IgD-negative memory B cell (primary cell): ENCODE data around the gene SEPSECS. TPM values are rescaled to one million over a fixed set of nuclear protein-coding genes. Genes with fewer than 3 reads are reported as not detected.

Source experiments
- H3K27ac Mint-ChIP-seq, 3 donors: one replicate each; pipeline ENCODE4 v1.8.0; 2020 to 2022; ENCODE audit warnings: mild to moderate bottlenecking in 3 of 3, mixed read lengths in 3 of 3, moderate library complexity in 1 of 3
- H3K27me3 Mint-ChIP-seq: one replicate; pipeline ENCODE4 v1.8.0; 2021; ENCODE audit warnings: mixed read lengths
- H3K36me3 Mint-ChIP-seq: one replicate; pipeline ENCODE4 v1.8.0; 2020; ENCODE audit warnings: mild to moderate bottlenecking, mixed read lengths
- H3K4me1 Mint-ChIP-seq, 3 donors: one replicate each; pipeline ENCODE4 v1.8.0; 2020 to 2022; ENCODE audit warnings: mixed read lengths in 3 of 3, mild to moderate bottlenecking in 1 of 3
- H3K4me3 Mint-ChIP-seq, 4 donors: one replicate each; pipeline ENCODE4 v1.8.0; 2020 to 2022; ENCODE audit warnings: mild to moderate bottlenecking in 4 of 4, mixed read lengths in 4 of 4, moderate library complexity in 3 of 4
- H3K9me3 Mint-ChIP-seq, 3 donors: one replicate each; pipeline ENCODE4 v1.8.0; 2020 to 2021; ENCODE audit warnings: mixed read lengths in 3 of 3, mild to moderate bottlenecking in 1 of 3
- polyA plus RNA-seq: library from polyadenylated mRNA; unstranded; fragments of 300-500 nt; fragmentation: Illumina TruSeq; gene quantifications from one replicate; pipeline ENCODE4 v1.2.3, GENCODE V29; 2021

Gene SEPSECS
- polyA plus RNA-seq, 1 donor from 2014 or later, result 3.5 TPM

- Mint-ChIP-seq H3K27me3 (no peaks in the 10 kb centered on the region), H3K9me3 (no peaks in the 10 kb centered on the region), H3K36me3 (peaks cover 16% of the 10 kb centered on the region), H3K4me3 (no peak overlapping the region), H3K27ac (no peak overlapping the region), H3K4me1 (peaks cover 0 to 7% (median 6%) of the 10 kb centered on the region in 3 donors)
Measured at GRCh38 chr4:25131381-25131780, 28.9 kb downstream of the SEPSECS start.

GRCh38 chr4:25129917-25130316 is 30.3 kb downstream of the SEPSECS start:
- Mint-ChIP-seq H3K27me3 (no peaks in the 10 kb centered on the region), H3K4me1 (peaks cover 0 to 2% (median 2%) of the 10 kb centered on the region in 3 donors), H3K9me3 (no peaks in the 10 kb centered on the region), H3K36me3 (peaks cover 12% of the 10 kb centered on the region), H3K27ac (peak overlapping the region in 1 of 3 donors; percentile 35), H3K4me3 (no peak overlapping the region)

DNA sequence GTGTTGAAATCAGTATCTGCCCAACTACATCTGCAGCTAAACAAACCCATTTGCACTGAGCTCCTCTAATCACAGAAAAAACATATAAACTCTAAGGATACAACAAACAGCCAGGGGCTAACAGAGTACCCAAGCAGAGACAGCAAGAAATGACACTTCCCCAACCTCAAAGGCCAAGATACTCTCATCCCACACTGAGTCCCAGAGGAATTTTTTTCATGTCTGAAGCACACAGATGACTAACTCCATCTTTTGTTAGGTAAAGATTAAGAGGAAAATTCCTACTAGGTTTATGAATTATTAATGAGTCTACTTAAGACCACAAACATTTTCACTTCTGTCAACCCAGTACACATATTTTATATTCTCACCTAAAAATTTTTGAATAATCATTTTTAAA is 31.6 kb downstream of the SEPSECS start:
- Mint-ChIP-seq H3K4me3 (no peak overlapping the region), H3K36me3 (peaks cover 15% of the 10 kb centered on the region), H3K27me3 (no peaks in the 10 kb centered on the region), H3K27ac (peak overlapping the region in 1 of 3 donors; percentile 37), H3K4me1 (no peaks in the 10 kb centered on the region), H3K9me3 (no peaks in the 10 kb centered on the region)

- Mint-ChIP-seq H3K27me3 (no peaks in the 10 kb centered on the region), H3K4me1 (no peaks in the 10 kb centered on the region), H3K9me3 (no peaks in the 10 kb centered on the region), H3K27ac (no peak overlapping the region), H3K4me3 (no peak overlapping the region), H3K36me3 (peaks cover 21% of the 10 kb centered on the region)
Measured at GRCh38 chr4:25123236-25123635, 37.0 kb downstream of the SEPSECS start.

DNA sequence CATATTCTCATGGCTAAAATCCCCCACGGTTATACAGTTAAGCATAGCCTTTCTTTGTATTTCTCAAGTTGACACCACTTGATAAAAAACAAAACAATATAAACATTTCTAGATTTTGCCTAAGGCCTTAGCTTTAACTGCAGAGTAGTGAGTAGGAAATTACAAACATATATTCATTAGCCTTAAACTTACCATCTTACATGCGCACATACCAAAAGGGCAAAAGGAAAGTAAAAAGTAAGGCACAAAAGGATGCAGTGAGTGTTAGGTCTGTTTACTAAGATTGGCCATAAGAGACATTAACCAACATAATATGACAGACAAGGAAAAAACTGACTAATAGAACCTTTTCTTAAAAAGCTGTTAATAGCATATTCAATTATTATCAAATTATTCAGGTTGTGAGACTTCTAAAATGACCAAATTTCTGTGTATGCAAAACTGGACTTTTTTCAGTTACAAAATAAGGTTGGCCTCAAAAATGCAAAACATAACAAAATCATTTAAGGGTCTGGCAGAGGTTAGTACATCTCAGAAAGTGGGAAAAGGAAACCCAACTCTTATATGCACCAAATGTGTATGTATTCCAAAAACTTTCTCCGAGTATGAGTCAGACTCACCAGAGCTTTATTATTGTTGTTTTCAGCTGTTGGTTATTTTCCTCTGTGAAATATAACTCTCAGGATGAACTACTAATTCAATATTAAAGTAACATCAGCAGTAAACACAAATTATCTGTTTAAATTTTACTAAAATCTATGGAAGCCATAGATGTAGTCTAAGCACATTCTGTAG is 39.9 kb downstream of the SEPSECS start:
- Mint-ChIP-seq H3K27me3 (no peaks in the 10 kb centered on the region), H3K36me3 (peaks cover 19% of the 10 kb centered on the region), H3K4me1 (no peaks in the 10 kb centered on the region), H3K4me3 (no peak overlapping the region), H3K9me3 (no peaks in the 10 kb centered on the region), H3K27ac (no peak overlapping the region)

DNA sequence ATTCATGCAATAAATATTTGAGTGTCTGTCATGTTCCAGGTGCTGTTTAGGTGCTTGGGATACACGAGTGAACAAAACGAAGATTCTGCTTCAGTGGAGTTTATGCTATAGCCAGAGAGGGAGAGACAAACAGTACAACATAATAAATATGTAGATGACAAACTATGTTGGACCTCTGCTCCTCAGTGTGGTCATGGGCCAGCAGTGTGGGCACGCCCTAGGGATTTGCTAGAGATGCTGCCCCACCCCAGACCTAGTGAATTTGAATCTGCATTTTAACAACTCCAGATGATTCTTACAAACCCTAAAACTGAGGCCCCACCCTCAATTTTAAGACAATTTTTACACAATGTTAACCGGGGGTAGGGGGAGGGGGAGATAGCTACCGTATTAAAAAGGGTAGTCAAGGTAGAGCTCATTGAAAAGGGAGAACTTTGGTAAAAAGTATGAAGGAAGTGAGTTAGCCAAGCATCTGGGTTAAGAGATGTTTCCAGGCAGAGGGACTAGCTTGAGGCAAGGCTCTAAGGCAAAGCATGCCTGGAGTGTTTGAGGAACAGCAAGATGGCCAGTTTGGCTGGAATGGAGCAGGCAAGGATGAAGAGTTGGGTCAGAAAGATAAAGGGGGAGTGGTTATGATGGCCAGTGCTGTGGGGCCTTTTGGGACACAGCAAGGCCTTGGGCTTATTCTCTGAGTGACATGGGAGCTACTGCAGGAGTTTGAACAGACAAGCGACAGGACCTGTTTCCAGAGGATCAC is 42.4 kb downstream of the SEPSECS start:
- Mint-ChIP-seq H3K36me3 (peaks cover 13% of the 10 kb centered on the region), H3K27ac (no peak overlapping the region), H3K4me1 (no peaks in the 10 kb centered on the region), H3K9me3 (no peaks in the 10 kb centered on the region), H3K27me3 (no peaks in the 10 kb centered on the region), H3K4me3 (no peak overlapping the region)

DNA sequence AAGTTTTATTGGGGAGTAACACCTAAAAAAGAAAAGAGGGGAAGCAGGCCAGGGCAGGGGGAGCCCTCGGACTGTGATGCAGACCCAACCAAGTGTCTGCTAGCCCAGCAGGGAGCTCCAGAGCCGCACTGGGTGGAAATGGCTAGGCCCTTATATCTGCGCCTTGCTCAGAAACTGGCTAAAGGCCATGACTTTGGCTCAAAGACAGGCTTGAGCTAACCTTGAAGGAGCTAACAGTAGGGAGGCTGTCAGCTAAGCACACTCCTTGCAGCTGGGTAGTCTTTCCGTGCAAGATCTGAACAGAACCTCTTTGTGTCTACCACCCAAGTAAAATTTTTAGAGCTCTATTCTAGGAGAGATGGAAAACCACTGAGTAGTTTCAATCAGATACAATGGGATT is 43.0 kb downstream of the SEPSECS start:
- H3K4me3 Mint-ChIP-seq, result no peak overlapping the region

GRCh38 chr4:25113915-25114904 is 46.0 kb downstream of the SEPSECS start:
- H3K27me3 Mint-ChIP-seq, result no peaks in the 10 kb centered on the region
- H3K36me3 Mint-ChIP-seq, result peaks cover 5% of the 10 kb centered on the region
- H3K4me1 Mint-ChIP-seq, result no peaks in the 10 kb centered on the region
- H3K4me3 Mint-ChIP-seq, result no peak overlapping the region
- H3K27ac Mint-ChIP-seq, result no peak overlapping the region
- peaks cover 0 to 4% (median 0%) of the 10 kb centered on the region in 3 donors for H3K9me3 Mint-ChIP-seq

More for the DNA sequence above, 43.0 kb downstream of the SEPSECS start:
- Mint-ChIP-seq H3K36me3 (peaks cover 11% of the 10 kb centered on the region), H3K27ac (no peak overlapping the region), H3K9me3 (no peaks in the 10 kb centered on the region), H3K4me1 (no peaks in the 10 kb centered on the region), H3K27me3 (no peaks in the 10 kb centered on the region)

- no peak overlapping the region for H3K4me3 Mint-ChIP-seq
- no peaks in the 10 kb centered on the region for H3K27me3 Mint-ChIP-seq
- peaks cover 0 to 4% (median 0%) of the 10 kb centered on the region in 3 donors for H3K9me3 Mint-ChIP-seq
- no peaks in the 10 kb centered on the region for H3K36me3 Mint-ChIP-seq
- no peaks in the 10 kb centered on the region for H3K4me1 Mint-ChIP-seq
- no peak overlapping the region for H3K27ac Mint-ChIP-seq
Measured at GRCh38 chr4:25112995-25113380, 47.3 kb downstream of the SEPSECS start.

DNA sequence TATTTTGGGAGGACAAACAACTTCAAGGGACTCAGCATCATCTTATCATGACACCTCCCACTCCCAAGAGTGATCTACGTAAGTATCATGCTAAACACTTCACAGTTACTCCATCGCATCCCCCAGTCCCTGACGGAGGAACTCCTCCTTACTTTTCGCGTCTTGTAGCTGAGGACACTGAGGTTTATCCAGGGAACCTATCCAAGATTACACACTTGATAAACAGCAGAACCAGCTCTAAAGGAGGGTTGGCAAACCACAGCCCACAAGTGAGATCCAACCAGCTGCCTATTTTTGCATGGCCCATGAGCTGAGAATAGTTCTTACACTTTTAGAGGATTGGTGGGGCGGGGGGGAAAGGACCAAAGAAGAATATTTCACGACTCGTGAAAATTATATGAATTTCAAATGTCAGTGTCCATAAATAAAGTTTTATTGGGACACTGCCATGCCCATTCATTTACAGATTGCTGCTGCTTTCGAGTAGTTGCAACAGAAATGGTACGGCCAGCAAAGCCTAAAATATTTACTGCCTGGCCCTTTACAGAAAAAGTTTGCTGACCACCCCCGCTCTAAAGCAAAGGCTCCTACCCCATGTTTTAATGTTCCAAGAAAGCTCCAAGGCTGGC is 47.8 kb downstream of the SEPSECS start:
- Mint-ChIP-seq H3K4me3 (no peak overlapping the region), H3K4me1 (no peaks in the 10 kb centered on the region), H3K27ac (no peak overlapping the region), H3K36me3 (no peaks in the 10 kb centered on the region), H3K27me3 (no peaks in the 10 kb centered on the region), H3K9me3 (peaks cover 0 to 4% (median 0%) of the 10 kb centered on the region in 3 donors)

GRCh38 chr4:25111648-25112196 is 48.5 kb downstream of the SEPSECS start:
- no peak overlapping the region for H3K4me3 Mint-ChIP-seq
- H3K4me1 Mint-ChIP-seq, result no peaks in the 10 kb centered on the region
- no peaks in the 10 kb centered on the region for H3K27me3 Mint-ChIP-seq
- H3K27ac Mint-ChIP-seq, result peak overlapping the region in 1 of 3 donors; percentile 5
- H3K9me3 Mint-ChIP-seq, result peaks cover 0 to 4% (median 0%) of the 10 kb centered on the region in 3 donors
- no peaks in the 10 kb centered on the region for H3K36me3 Mint-ChIP-seq

DNA sequence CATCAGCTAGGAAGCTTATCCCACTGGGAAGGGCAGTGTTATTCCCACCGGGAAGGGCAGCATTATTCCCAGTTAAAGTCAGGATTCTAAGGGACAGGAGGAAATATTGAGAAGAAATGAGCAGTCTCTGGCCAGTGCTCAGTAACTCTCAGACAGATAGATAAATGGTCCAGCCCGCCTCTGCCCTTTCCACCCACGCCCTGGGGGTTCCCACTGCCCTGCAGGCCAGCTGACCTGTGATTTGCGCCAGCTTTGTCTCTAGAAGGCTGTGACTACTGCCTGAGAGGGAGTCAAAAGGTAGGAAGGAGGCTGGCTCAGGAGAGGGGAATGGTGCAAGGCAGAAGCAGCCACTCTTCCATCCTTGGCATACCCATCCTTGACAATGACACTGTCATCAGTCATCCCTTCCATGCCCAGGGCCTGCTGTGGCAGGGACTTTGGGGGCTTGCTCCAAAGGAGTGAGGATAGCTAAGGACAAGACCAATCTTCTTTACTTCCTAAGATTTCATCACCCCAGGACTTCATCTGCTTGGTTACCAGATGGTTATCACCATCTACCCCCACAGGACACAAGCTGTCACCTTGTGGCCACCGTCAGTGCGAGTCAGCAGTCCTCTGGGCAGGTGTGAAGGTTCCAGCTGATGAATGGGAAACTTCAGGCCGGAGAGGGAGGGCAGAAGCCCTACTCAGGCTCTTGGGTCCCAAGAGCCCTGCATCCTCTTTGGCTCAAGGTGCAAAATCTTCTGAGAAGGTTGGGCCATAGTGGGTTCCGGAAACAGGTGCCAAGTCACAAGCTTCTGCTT is 49.5 kb downstream of the SEPSECS start:
- no peaks in the 10 kb centered on the region for H3K27me3 Mint-ChIP-seq
- H3K36me3 Mint-ChIP-seq, result no peaks in the 10 kb centered on the region
- no peak overlapping the region for H3K27ac Mint-ChIP-seq
- peaks cover 0 to 4% (median 0%) of the 10 kb centered on the region in 3 donors for H3K9me3 Mint-ChIP-seq
- no peak overlapping the region for H3K4me3 Mint-ChIP-seq
- no peaks in the 10 kb centered on the region for H3K4me1 Mint-ChIP-seq

DNA sequence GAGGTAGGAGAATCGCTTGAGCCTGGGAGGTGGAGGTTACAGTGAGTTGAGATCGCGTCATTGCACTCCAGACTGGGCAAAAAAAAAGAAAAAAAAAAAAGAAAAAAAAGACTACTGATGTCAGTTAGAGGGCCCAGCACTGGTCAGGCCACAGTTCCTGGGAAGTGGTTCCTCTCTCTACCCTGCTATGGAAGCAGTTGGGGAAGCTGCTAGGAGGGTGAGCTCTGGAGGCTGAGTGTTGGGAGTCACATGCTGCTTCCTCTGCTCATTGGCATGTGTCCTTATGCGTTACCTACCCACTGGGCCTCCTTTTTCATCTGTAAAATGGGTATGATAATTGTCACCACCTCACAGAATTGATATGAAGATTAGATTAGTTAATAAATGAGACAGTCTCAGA is 50.7 kb downstream of the SEPSECS start:
- peak overlapping the region in 1 of 3 donors; percentile 25 for H3K27ac Mint-ChIP-seq
- H3K4me3 Mint-ChIP-seq, result no peak overlapping the region
- no peaks in the 10 kb centered on the region for H3K4me1 Mint-ChIP-seq
- no peaks in the 10 kb centered on the region for H3K36me3 Mint-ChIP-seq
- peaks cover 0 to 4% (median 0%) of the 10 kb centered on the region in 3 donors for H3K9me3 Mint-ChIP-seq
- H3K27me3 Mint-ChIP-seq, result peaks cover under 1% of the 10 kb centered on the region
